ENCODE data around the gene SIRT5. TPM values are rescaled to one million over a fixed set of nuclear protein-coding genes. Genes with fewer than 3 reads are reported as not detected.
A peak's percentile ranks its signal among the peaks of the same experiment; 100 is the strongest.

SIRT5 gene
- total and polyA plus RNA-seq, 2 experiments from 2014 or later: 9.8 to 13.1 TPM

DNA sequence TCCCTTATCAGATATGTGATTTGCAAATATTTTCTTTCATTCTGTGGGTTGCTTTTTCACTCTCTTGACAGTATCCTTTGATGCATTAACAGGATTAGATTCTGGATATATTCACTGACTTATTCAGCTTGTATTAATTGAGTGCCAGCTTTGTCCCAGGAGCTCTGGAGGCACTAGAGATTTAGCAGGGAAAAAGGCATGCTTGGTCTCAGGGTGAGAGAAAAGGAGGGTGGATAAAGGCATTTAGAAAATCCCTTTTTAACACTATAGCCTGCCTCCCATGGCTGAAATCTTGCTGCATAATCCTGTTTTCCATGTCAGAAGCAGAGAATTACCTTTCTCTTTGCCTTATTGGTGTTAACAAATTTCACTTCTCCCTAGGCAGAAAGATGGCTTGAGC, 28.5 kb upstream of the SIRT5 start:
- H3K4me3 ChIP-seq: no peak overlapping the region
- H3K79me2 ChIP-seq (replicated peaks; ENCODE audit: insufficient read depth): no peaks in the 10 kb centered on the region
- H3K4me1 ChIP-seq (ENCODE audit: insufficient read depth): peaks cover 10% of the 10 kb centered on the region; the same call in 1 of the 2 replicates
- no peak overlapping the region for H3K27ac Mint-ChIP-seq
- no peaks in the 10 kb centered on the region for H4K20me1 ChIP-seq (replicated peaks; ENCODE audit: insufficient read depth)
- peaks cover 23% of the 10 kb centered on the region for H3K4me1 Mint-ChIP-seq
- H3F3A ChIP-seq (replicated peaks; ENCODE audit: low read depth): no peaks in the 10 kb centered on the region
- ATAC-seq (no peak), DNase-seq (ENCODE audit: low spot score) (no peak)
- H3K36me3 Mint-ChIP-seq (ENCODE audit: low read depth): no peaks in the 10 kb centered on the region
- no peak overlapping the region for H3K4me3 Mint-ChIP-seq
- no peaks in the 10 kb centered on the region for H3K27me3 ChIP-seq (ENCODE audit: insufficient read depth)
- H3K9me2 ChIP-seq (ENCODE audit: insufficient read depth): no peaks in the 10 kb centered on the region; the same call in 1 of the 2 replicates
- peak overlapping the region; percentile 9; the same call in 1 of the 2 replicates for H2AFZ ChIP-seq
- H3K36me3 ChIP-seq (ENCODE audit: insufficient read depth): no peaks in the 10 kb centered on the region
- no peak overlapping the region for H3K4me2 ChIP-seq
- H3K27me3 Mint-ChIP-seq (ENCODE audit: insufficient read depth, low read depth, poor library complexity): peaks cover 14% of the 10 kb centered on the region
- H3K9me3 Mint-ChIP-seq: peaks cover 8% of the 10 kb centered on the region; the same call in 2 of the 3 replicates
- no peak for TF ChIP-seq NANOG (IDR thresholded peaks at IDR 0.05; ENCODE audit: borderline replicate concordance)
- no peak for TF ChIP-seq STAT1 (IDR thresholded peaks at IDR 0.05; ENCODE audit: unreplicated experiment)
- TF ChIP-seq, protein P1, sequence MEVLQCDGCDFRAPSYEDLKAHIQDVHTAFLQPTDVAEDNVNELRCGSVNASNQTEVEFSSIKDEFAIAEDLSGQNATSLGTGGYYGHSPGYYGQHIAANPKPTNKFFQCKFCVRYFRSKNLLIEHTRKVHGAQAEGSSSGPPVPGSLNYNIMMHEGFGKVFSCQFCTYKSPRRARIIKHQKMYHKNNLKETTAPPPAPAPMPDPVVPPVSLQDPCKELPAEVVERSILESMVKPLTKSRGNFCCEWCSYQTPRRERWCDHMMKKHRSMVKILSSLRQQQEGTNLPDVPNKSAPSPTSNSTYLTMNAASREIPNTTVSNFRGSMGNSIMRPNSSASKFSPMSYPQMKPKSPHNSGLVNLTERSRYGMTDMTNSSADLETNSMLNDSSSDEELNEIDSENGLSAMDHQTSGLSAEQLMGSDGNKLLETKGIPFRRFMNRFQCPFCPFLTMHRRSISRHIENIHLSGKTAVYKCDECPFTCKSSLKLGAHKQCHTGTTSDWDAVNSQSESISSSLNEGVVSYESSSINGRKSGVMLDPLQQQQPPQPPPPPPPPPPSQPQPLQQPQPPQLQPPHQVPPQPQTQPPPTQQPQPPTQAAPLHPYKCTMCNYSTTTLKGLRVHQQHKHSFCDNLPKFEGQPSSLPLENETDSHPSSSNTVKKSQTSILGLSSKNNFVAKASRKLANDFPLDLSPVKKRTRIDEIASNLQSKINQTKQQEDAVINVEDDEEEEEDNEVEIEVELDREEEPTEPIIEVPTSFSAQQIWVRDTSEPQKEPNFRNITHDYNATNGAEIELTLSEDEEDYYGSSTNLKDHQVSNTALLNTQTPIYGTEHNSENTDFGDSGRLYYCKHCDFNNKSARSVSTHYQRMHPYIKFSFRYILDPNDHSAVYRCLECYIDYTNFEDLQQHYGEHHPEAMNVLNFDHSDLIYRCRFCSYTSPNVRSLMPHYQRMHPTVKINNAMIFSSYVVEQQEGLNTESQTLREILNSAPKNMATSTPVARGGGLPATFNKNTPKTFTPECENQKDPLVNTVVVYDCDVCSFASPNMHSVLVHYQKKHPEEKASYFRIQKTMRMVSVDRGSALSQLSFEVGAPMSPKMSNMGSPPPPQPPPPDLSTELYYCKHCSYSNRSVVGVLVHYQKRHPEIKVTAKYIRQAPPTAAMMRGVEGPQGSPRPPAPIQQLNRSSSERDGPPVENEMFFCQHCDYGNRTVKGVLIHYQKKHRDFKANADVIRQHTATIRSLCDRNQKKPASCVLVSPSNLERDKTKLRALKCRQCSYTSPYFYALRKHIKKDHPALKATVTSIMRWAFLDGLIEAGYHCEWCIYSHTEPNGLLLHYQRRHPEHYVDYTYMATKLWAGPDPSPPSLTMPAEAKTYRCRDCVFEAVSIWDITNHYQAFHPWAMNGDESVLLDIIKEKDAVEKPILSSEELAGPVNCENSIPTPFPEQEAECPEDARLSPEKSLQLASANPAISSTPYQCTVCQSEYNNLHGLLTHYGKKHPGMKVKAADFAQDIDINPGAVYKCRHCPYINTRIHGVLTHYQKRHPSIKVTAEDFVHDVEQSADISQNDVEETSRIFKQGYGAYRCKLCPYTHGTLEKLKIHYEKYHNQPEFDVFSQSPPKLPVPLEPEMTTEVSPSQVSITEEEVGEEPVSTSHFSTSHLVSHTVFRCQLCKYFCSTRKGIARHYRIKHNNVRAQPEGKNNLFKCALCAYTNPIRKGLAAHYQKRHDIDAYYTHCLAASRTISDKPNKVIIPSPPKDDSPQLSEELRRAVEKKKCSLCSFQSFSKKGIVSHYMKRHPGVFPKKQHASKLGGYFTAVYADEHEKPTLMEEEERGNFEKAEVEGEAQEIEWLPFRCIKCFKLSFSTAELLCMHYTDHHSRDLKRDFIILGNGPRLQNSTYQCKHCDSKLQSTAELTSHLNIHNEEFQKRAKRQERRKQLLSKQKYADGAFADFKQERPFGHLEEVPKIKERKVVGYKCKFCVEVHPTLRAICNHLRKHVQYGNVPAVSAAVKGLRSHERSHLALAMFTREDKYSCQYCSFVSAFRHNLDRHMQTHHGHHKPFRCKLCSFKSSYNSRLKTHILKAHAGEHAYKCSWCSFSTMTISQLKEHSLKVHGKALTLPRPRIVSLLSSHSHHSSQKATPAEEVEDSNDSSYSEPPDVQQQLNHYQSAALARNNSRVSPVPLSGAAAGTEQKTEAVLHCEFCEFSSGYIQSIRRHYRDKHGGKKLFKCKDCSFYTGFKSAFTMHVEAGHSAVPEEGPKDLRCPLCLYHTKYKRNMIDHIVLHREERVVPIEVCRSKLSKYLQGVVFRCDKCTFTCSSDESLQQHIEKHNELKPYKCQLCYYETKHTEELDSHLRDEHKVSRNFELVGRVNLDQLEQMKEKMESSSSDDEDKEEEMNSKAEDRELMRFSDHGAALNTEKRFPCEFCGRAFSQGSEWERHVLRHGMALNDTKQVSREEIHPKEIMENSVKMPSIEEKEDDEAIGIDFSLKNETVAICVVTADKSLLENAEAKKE (CRISPR knock-in tag; IDR thresholded peaks at IDR 0.05): no peak
- TF ChIP-seq, protein P2, sequence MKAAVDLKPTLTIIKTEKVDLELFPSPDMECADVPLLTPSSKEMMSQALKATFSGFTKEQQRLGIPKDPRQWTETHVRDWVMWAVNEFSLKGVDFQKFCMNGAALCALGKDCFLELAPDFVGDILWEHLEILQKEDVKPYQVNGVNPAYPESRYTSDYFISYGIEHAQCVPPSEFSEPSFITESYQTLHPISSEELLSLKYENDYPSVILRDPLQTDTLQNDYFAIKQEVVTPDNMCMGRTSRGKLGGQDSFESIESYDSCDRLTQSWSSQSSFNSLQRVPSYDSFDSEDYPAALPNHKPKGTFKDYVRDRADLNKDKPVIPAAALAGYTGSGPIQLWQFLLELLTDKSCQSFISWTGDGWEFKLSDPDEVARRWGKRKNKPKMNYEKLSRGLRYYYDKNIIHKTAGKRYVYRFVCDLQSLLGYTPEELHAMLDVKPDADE (IDR thresholded peaks at IDR 0.05): no peak
- TF ChIP-seq JUNB (IDR thresholded peaks at IDR 0.05; ENCODE audit: unreplicated experiment): no peak
- TF ChIP-seq ZNF114 (CRISPR knock-in tag; IDR thresholded peaks at IDR 0.05): no peak
- TF ChIP-seq EZH2 (IDR thresholded peaks at IDR 0.05; ENCODE audit: low read depth, unreplicated experiment): no peak
- H3K27ac ChIP-seq (ENCODE audit: low read depth): no peak overlapping the region

Data from GM23338 (cell line).